ENCODE results near the gene SPPL2A. TPM values are rescaled to one million over a fixed set of nuclear protein-coding genes. Genes with fewer than 3 reads are reported as not detected.

SPPL2A gene
- total and polyA plus RNA-seq, 2 donors: 50.7 to 55.6 TPM

DNA sequence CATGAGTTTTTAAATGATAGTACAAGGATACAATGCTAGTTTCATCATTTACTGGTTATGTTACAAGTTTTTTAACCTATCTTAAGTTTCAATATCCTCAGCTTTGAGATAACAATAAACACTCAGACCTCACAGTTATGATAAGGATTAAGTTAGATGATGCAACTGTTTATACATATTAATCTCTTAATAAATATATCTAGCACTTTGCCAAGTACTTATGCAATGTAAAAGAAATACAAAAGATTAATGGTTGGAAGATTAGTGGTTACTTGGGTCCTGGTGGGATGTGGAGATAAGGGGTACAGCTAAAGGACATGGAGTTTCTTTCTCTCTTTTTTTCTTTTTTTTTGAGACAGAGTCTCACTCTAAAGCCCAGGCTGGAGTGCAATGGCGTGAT is 12.0 kb downstream of the SPPL2A start:
- Histone ChIP-seq H3K36me3 (ENCODE audit: control insufficient read depth in 2 of 2, insufficient read depth in 2 of 2, low read length in 1 of 2) (peaks cover 2 to 3% of the 10 kb centered on the region in 2 donors), H3K27me3 (ENCODE audit: control insufficient read depth in 2 of 2, insufficient read depth in 1 of 2, low read length in 1 of 2) (no peaks in the 10 kb centered on the region), H3K4me1 (ENCODE audit: control insufficient read depth in 2 of 2, insufficient read depth in 2 of 2, low read length in 2 of 2) (no peaks in the 10 kb centered on the region), H3K27ac (ENCODE audit: low read depth in 1 of 2, low read length in 1 of 2) (no peak overlapping the region), H3K4me3 (ENCODE audit: low read length in 2 of 2) (no peak overlapping the region), H3K9me3 (ENCODE audit: control insufficient read depth in 2 of 2, insufficient read depth in 1 of 2, low read length in 1 of 2) (no peaks in the 10 kb centered on the region)
- 100% methylated on average over 1 of the region's 1 CpG for WGBS
- no peak for DNase-seq (ENCODE audit: low read depth in 6 of 9, low spot score in 9 of 9)

GRCh38 chr15:50751394-50751793 is 14.1 kb downstream of the SPPL2A start:
- Histone ChIP-seq H3K27ac (ENCODE audit: low read depth in 1 of 2, low read length in 1 of 2) (no peak overlapping the region), H3K27me3 (ENCODE audit: control insufficient read depth in 2 of 2, insufficient read depth in 1 of 2, low read length in 1 of 2) (no peaks in the 10 kb centered on the region), H3K9me3 (ENCODE audit: control insufficient read depth in 2 of 2, insufficient read depth in 1 of 2, low read length in 1 of 2) (no peaks in the 10 kb centered on the region), H3K36me3 (ENCODE audit: control insufficient read depth in 2 of 2, insufficient read depth in 2 of 2, low read length in 1 of 2) (peaks cover 9 to 10% of the 10 kb centered on the region in 2 donors), H3K4me3 (ENCODE audit: low read length in 2 of 2) (no peak overlapping the region), H3K4me1 (ENCODE audit: control insufficient read depth in 2 of 2, insufficient read depth in 2 of 2, low read length in 2 of 2) (no peaks in the 10 kb centered on the region)
- no peak for DNase-seq (ENCODE audit: low read depth in 6 of 9, low spot score in 9 of 9)
- WGBS: 98% methylated on average over 2 of the region's 2 CpGs

DNA sequence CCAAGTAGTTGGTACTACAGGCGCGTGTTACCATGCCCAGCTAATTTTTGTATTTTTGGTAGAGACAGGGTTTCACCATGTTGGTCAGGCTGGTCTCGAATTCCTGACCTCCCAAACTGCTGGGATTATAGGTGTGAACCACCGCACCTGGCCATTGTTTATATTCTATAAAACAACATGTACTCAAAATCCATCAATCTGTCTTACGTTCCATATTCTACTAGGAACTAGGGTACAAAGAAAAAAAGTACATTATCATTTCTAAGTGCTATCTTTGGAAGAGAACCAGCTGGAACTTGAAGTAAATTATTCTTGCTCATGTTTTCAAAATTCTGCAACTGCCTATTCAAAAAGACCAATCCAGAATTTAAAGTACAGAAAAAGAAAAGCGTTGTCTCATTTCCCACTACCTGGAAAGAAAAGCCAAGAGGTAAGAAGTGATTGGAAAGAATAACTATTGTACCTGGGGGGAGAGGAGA is 15.2 kb downstream of the SPPL2A start:
- Histone ChIP-seq H3K36me3 (ENCODE audit: control insufficient read depth in 2 of 2, insufficient read depth in 2 of 2, low read length in 1 of 2) (peaks cover 14 to 15% of the 10 kb centered on the region in 2 donors), H3K4me3 (ENCODE audit: low read length in 2 of 2) (no peak overlapping the region), H3K4me1 (ENCODE audit: control insufficient read depth in 2 of 2, insufficient read depth in 2 of 2, low read length in 2 of 2) (no peaks in the 10 kb centered on the region), H3K9me3 (ENCODE audit: control insufficient read depth in 2 of 2, insufficient read depth in 1 of 2, low read length in 1 of 2) (no peaks in the 10 kb centered on the region), H3K27me3 (ENCODE audit: control insufficient read depth in 2 of 2, insufficient read depth in 1 of 2, low read length in 1 of 2) (no peaks in the 10 kb centered on the region), H3K27ac (ENCODE audit: low read depth in 1 of 2, low read length in 1 of 2) (no peak overlapping the region)
- 91% methylated on average over 6 of the region's 6 CpGs for WGBS
- no peak for DNase-seq (ENCODE audit: low read depth in 6 of 9, low spot score in 9 of 9)

GRCh38 chr15:50747523-50747922 is 18.0 kb downstream of the SPPL2A start:
- H3K4me3 ChIP-seq (ENCODE audit: low read length in 2 of 2): no peak overlapping the region
- H3K27ac ChIP-seq (ENCODE audit: low read depth in 1 of 2, low read length in 1 of 2): no peak overlapping the region
- DNase-seq (ENCODE audit: low read depth in 6 of 9, low spot score in 9 of 9): no peak
- H3K27me3 ChIP-seq (ENCODE audit: control insufficient read depth in 2 of 2, insufficient read depth in 1 of 2, low read length in 1 of 2): no peaks in the 10 kb centered on the region
- H3K36me3 ChIP-seq (ENCODE audit: control insufficient read depth in 2 of 2, insufficient read depth in 2 of 2, low read length in 1 of 2): peaks cover 22 to 24% of the 10 kb centered on the region in 2 donors
- no peaks in the 10 kb centered on the region for H3K9me3 ChIP-seq (ENCODE audit: control insufficient read depth in 2 of 2, insufficient read depth in 1 of 2, low read length in 1 of 2)
- H3K4me1 ChIP-seq (ENCODE audit: control insufficient read depth in 2 of 2, insufficient read depth in 2 of 2, low read length in 2 of 2): no peaks in the 10 kb centered on the region
- 98% methylated on average over 2 of the region's 2 CpGs for WGBS

GRCh38 chr15:50744601-50745000 is 20.9 kb downstream of the SPPL2A start:
- DNase-seq (ENCODE audit: low read depth in 6 of 9, low spot score in 9 of 9): no peak
- Histone ChIP-seq H3K9me3 (ENCODE audit: control insufficient read depth in 2 of 2, insufficient read depth in 1 of 2, low read length in 1 of 2) (no peaks in the 10 kb centered on the region), H3K27ac (ENCODE audit: low read depth in 1 of 2, low read length in 1 of 2) (no peak overlapping the region), H3K36me3 (ENCODE audit: control insufficient read depth in 2 of 2, insufficient read depth in 2 of 2, low read length in 1 of 2) (peaks cover 25 to 27% of the 10 kb centered on the region in 2 donors), H3K4me3 (ENCODE audit: low read length in 2 of 2) (no peak overlapping the region), H3K27me3 (ENCODE audit: control insufficient read depth in 2 of 2, insufficient read depth in 1 of 2, low read length in 1 of 2) (no peaks in the 10 kb centered on the region), H3K4me1 (ENCODE audit: control insufficient read depth in 2 of 2, insufficient read depth in 2 of 2, low read length in 2 of 2) (no peaks in the 10 kb centered on the region)
- 100% methylated on average over 1 of the region's 1 CpG for WGBS

DNA sequence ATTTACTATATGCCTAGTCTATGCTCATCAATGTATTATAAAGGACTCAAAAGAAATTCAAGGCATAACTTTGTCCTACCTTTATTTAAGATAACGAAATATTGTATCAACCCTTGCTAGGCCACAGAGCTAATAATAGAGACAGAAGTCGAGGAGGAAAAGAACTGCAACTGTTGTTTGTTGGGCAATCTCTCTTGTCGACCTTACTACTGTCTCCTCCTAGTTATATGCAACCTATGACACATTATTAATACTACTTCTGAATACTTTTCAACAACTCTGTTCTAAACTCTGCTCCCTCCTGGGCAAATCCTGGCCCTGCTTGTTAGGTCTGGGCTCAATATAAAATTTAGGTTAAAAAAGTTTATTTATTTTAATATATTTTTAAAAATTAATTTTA is 24.6 kb downstream of the SPPL2A start:
- no peak overlapping the region for H3K4me3 ChIP-seq (ENCODE audit: low read length in 2 of 2)
- no peaks in the 10 kb centered on the region for H3K4me1 ChIP-seq (ENCODE audit: control insufficient read depth in 2 of 2, insufficient read depth in 2 of 2, low read length in 2 of 2)
- H3K36me3 ChIP-seq (ENCODE audit: control insufficient read depth in 2 of 2, insufficient read depth in 2 of 2, low read length in 1 of 2): peaks cover 24 to 32% of the 10 kb centered on the region in 2 donors
- no peak overlapping the region for H3K27ac ChIP-seq (ENCODE audit: low read depth in 1 of 2, low read length in 1 of 2)
- 98% methylated on average over 3 of the region's 3 CpGs for WGBS
- no peaks in the 10 kb centered on the region for H3K9me3 ChIP-seq (ENCODE audit: control insufficient read depth in 2 of 2, insufficient read depth in 1 of 2, low read length in 1 of 2)
- no peak for DNase-seq (ENCODE audit: low read depth in 6 of 9, low spot score in 9 of 9)
- no peaks in the 10 kb centered on the region for H3K27me3 ChIP-seq (ENCODE audit: control insufficient read depth in 2 of 2, insufficient read depth in 1 of 2, low read length in 1 of 2)

DNA sequence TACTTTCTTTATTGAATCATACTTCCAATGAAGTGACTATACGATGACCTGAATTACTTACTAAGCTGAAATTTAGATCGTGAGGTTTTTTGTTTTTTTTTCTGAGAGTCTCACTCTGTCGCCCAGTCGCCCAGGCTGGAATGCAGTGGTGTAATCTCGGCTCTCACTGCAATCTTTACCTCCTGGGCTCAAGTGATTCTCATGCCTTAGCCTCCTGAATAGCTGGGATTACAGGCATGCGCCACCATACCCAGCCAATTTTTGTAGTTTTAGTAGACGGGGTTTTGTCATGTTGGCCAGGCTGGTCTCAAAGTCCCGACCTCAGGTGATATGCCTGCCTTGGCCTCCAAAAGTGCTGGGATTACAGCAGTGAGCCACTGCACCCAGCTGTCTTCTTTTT is 28.7 kb downstream of the SPPL2A start:
- WGBS: 98% methylated on average over 8 of the region's 8 CpGs
- Histone ChIP-seq H3K27ac (ENCODE audit: low read depth in 1 of 2, low read length in 1 of 2) (no peak overlapping the region), H3K9me3 (ENCODE audit: control insufficient read depth in 2 of 2, insufficient read depth in 1 of 2, low read length in 1 of 2) (no peaks in the 10 kb centered on the region), H3K36me3 (ENCODE audit: control insufficient read depth in 2 of 2, insufficient read depth in 2 of 2, low read length in 1 of 2) (peaks cover 14 to 31% of the 10 kb centered on the region in 2 donors), H3K4me3 (ENCODE audit: low read length in 2 of 2) (no peak overlapping the region), H3K27me3 (ENCODE audit: control insufficient read depth in 2 of 2, insufficient read depth in 1 of 2, low read length in 1 of 2) (no peaks in the 10 kb centered on the region), H3K4me1 (ENCODE audit: control insufficient read depth in 2 of 2, insufficient read depth in 2 of 2, low read length in 2 of 2) (no peaks in the 10 kb centered on the region)
- DNase-seq (ENCODE audit: low read depth in 6 of 9, low spot score in 9 of 9): no peak

DNA sequence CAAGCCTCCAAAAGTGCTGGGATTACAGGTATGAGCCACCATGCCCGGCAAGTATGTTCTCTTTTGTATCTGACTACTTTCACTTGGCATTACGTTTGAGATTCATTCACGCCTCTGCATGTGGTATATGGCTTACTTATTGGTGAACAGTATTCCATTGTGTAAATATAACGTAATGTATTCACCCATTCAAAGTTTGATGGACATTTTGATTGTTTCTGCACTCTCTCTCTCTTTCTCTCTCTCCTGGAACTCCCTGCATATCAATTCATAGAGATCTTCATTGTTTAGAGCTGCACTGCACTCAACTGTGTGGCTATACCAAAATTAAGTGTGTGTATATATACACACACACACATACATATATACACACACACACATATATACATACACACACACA is 30.4 kb downstream of the SPPL2A start:
- H3K27ac ChIP-seq (ENCODE audit: low read depth in 1 of 2, low read length in 1 of 2): no peak overlapping the region
- no peak for DNase-seq (ENCODE audit: low read depth in 6 of 9, low spot score in 9 of 9)
- no peaks in the 10 kb centered on the region for H3K27me3 ChIP-seq (ENCODE audit: control insufficient read depth in 2 of 2, insufficient read depth in 1 of 2, low read length in 1 of 2)
- no peaks in the 10 kb centered on the region for H3K4me1 ChIP-seq (ENCODE audit: control insufficient read depth in 2 of 2, insufficient read depth in 2 of 2, low read length in 2 of 2)
- H3K9me3 ChIP-seq (ENCODE audit: control insufficient read depth in 2 of 2, insufficient read depth in 1 of 2, low read length in 1 of 2): no peaks in the 10 kb centered on the region
- WGBS: 84% methylated on average over 4 of the region's 4 CpGs
- H3K36me3 ChIP-seq (ENCODE audit: control insufficient read depth in 2 of 2, insufficient read depth in 2 of 2, low read length in 1 of 2): peaks cover 14 to 32% of the 10 kb centered on the region in 2 donors
- no peak overlapping the region for H3K4me3 ChIP-seq (ENCODE audit: low read length in 2 of 2)

GRCh38 chr15:50726315-50726714 is 39.2 kb downstream of the SPPL2A start:
- H3K9me3 ChIP-seq (ENCODE audit: control insufficient read depth in 2 of 2, insufficient read depth in 1 of 2, low read length in 1 of 2): no peaks in the 10 kb centered on the region
- H3K27me3 ChIP-seq (ENCODE audit: control insufficient read depth in 2 of 2, insufficient read depth in 1 of 2, low read length in 1 of 2): no peaks in the 10 kb centered on the region
- H3K36me3 ChIP-seq (ENCODE audit: control insufficient read depth in 2 of 2, insufficient read depth in 2 of 2, low read length in 1 of 2): peaks cover 12 to 35% of the 10 kb centered on the region in 2 donors
- no peak overlapping the region for H3K4me3 ChIP-seq (ENCODE audit: low read length in 2 of 2)
- no peak for DNase-seq (ENCODE audit: low read depth in 6 of 9, low spot score in 9 of 9)
- WGBS: 100% methylated on average over 1 of the region's 1 CpG
- no peak overlapping the region for H3K27ac ChIP-seq (ENCODE audit: low read depth in 1 of 2, low read length in 1 of 2)
- H3K4me1 ChIP-seq (ENCODE audit: control insufficient read depth in 2 of 2, insufficient read depth in 2 of 2, low read length in 2 of 2): no peaks in the 10 kb centered on the region

- H3K36me3 ChIP-seq (ENCODE audit: control insufficient read depth in 2 of 2, insufficient read depth in 2 of 2, low read length in 1 of 2): peaks cover 11 to 12% of the 10 kb centered on the region in 2 donors
- no peak overlapping the region for H3K27ac ChIP-seq (ENCODE audit: low read depth in 1 of 2, low read length in 1 of 2)
- no peak overlapping the region for H3K4me3 ChIP-seq (ENCODE audit: low read length in 2 of 2)
- 98% methylated on average over 1 of the region's 1 CpG for WGBS
- no peaks in the 10 kb centered on the region for H3K4me1 ChIP-seq (ENCODE audit: control insufficient read depth in 2 of 2, insufficient read depth in 2 of 2, low read length in 2 of 2)
- H3K9me3 ChIP-seq (ENCODE audit: control insufficient read depth in 2 of 2, insufficient read depth in 1 of 2, low read length in 1 of 2): no peaks in the 10 kb centered on the region
- DNase-seq (ENCODE audit: low read depth in 6 of 9, low spot score in 9 of 9): no peak
- no peaks in the 10 kb centered on the region for H3K27me3 ChIP-seq (ENCODE audit: control insufficient read depth in 2 of 2, insufficient read depth in 1 of 2, low read length in 1 of 2)
Observed at GRCh38 chr15:50718700-50719125, 46.8 kb downstream of the SPPL2A start.
